T-helper 1 cell (primary cell): ENCODE data around the gene ADAMTSL3.
"Not testable (repeated sequence)": the region's sequence is repeated elsewhere in the genome, so short reads cannot be mapped to it uniquely, and the experiment has no call there.

Source experiments
- DNase-seq, 5 donors: peaks; one replicate each; pipeline ENCODE4 v3.0.0-alpha.2; 2012 to 2020

Gene ADAMTSL3

GRCh38 chr15:83753872-83754493 is 100.1 kb downstream of the ADAMTSL3 start:
- DNase-seq = no peak

GRCh38 chr15:83757291-83757690 is 103.4 kb downstream of the ADAMTSL3 start:
- not testable (repeated sequence) for DNase-seq

- no peak for DNase-seq
These were observed 108.4 kb downstream of the ADAMTSL3 start for GRCh38 chr15:83762367-83762766.

- DNase-seq = no peak
These were observed 110.4 kb downstream of the ADAMTSL3 start for GRCh38 chr15:83764201-83764838.

GRCh38 chr15:83766339-83766738 is 112.4 kb downstream of the ADAMTSL3 start:
- no peak for DNase-seq

- DNase-seq = no peak
These were observed 113.8 kb downstream of the ADAMTSL3 start for GRCh38 chr15:83767741-83768140.

- DNase-seq = no peak
These were observed 115.6 kb downstream of the ADAMTSL3 start for GRCh38 chr15:83769411-83769999.

- no peak for DNase-seq
These were observed 121.8 kb downstream of the ADAMTSL3 start for GRCh38 chr15:83775738-83776137.

GRCh38 chr15:83776986-83777385 is 123.1 kb downstream of the ADAMTSL3 start:
- DNase-seq = no peak

GRCh38 chr15:83783227-83783626 is 129.3 kb downstream of the ADAMTSL3 start:
- DNase-seq = no peak

- DNase-seq = no peak
These were observed 131.1 kb downstream of the ADAMTSL3 start for GRCh38 chr15:83784975-83785374.

GRCh38 chr15:83786336-83786735 is 132.4 kb downstream of the ADAMTSL3 start:
- no peak for DNase-seq

- DNase-seq = no peak
These were observed 139.1 kb downstream of the ADAMTSL3 start for GRCh38 chr15:83793069-83793468.

- no peak for DNase-seq
These were observed 140.3 kb downstream of the ADAMTSL3 start for GRCh38 chr15:83794209-83794608.

- no peak for DNase-seq
These were observed 155.4 kb downstream of the ADAMTSL3 start for GRCh38 chr15:83809345-83809744.

GRCh38 chr15:83810110-83810509 is 156.2 kb downstream of the ADAMTSL3 start:
- DNase-seq = no peak

GRCh38 chr15:83813682-83814081 is 159.8 kb downstream of the ADAMTSL3 start:
- no peak for DNase-seq

GRCh38 chr15:83815506-83815905 is 161.6 kb downstream of the ADAMTSL3 start:
- no peak for DNase-seq

GRCh38 chr15:83816124-83816883 is 162.4 kb downstream of the ADAMTSL3 start:
- DNase-seq = no peak

GRCh38 chr15:83818591-83818990 is 164.7 kb downstream of the ADAMTSL3 start:
- no peak for DNase-seq

GRCh38 chr15:83830381-83830780 is 176.5 kb downstream of the ADAMTSL3 start:
- DNase-seq = no peak

- no peak for DNase-seq
These were observed 179.6 kb downstream of the ADAMTSL3 start for GRCh38 chr15:83833569-83833968.

GRCh38 chr15:83835479-83835878 is 181.6 kb downstream of the ADAMTSL3 start:
- DNase-seq = no peak
